Panc1 (cell line): ENCODE measurements around the gene SSNA1. TPM values are rescaled to one million over a fixed set of nuclear protein-coding genes. Genes with fewer than 3 reads are reported as not detected.

Source experiments
- ATAC-seq: fragments of 200-7000 bp; cut with Tn5 transposase; 2 replicates; pipeline ENCODE4 v1.9.1; 2020; ENCODE audit warnings: mild to moderate bottlenecking, moderate library complexity
- BruUV-seq: library from RNA; stranded (reverse); fragments of 400-500 nt; replicated peaks from 2 replicates; lab custom pipeline; 2021; lab: Mats Ljungman, UMichigan
- CTCF ChIA-PET: fragments of 300-600 bp; sonication (Branson Sonifier 250); formaldehyde crosslinking; loops from one replicate; lab custom pipeline; 2022; ENCODE audit warnings: antibody characterized with exemption; lab: Charles Lee
- POLR2A ChIA-PET: fragments of 300-600 bp; sonication (Branson Sonifier 250); formaldehyde crosslinking; loops from one replicate; lab custom pipeline; 2022; ENCODE audit warnings: antibody characterized with exemption; lab: Charles Lee
- DNase-seq: peaks from one replicate; pipeline ENCODE4 v3.0.0-alpha.2; 2010; ENCODE audit warnings: low read depth, low spot score
- H3K27ac ChIP-seq: 2 replicates; pipeline ENCODE4 v1.5.1; 2011; ENCODE audit warnings: mild to moderate bottlenecking, low read length, inconsistent platforms
- H3K27me3 ChIP-seq: fragments of 200-500 bp; sonication (Bioruptor generic); 2 replicates; pipeline ENCODE4 v1.6.0; 2014; ENCODE audit warnings: low read length, inconsistent platforms; ENCODE audit not compliant: control insufficient read depth, insufficient read depth
- H3K36me3 ChIP-seq: fragments of 200-500 bp; sonication (Bioruptor generic); 2 replicates; pipeline ENCODE4 v1.5.1; 2014; ENCODE audit warnings: inconsistent platforms, mild to moderate bottlenecking, low read length, moderate library complexity; ENCODE audit not compliant: control insufficient read depth, insufficient read depth
- H3K4me1 ChIP-seq: 2 replicates; pipeline ENCODE4 v1.5.1; 2011; ENCODE audit warnings: inconsistent platforms, mild to moderate bottlenecking, low read length, moderate library complexity; ENCODE audit not compliant: control insufficient read depth, insufficient read depth
- H3K4me3 ChIP-seq, 2 experiments: 2 replicates each; pipeline ENCODE4 v1.5.1; 2011 to 2012; ENCODE audit warnings: low read depth in 2 of 2, low read length in 2 of 2, mild to moderate bottlenecking in 2 of 2, inconsistent platforms in 1 of 2, moderate library complexity in 1 of 2
- H3K9me3 ChIP-seq: fragments of 200-500 bp; sonication (Bioruptor generic); 2 replicates; pipeline ENCODE4 v1.5.1; 2014; ENCODE audit warnings: low read depth, mild to moderate bottlenecking, inconsistent platforms, low read length, moderate library complexity; ENCODE audit not compliant: control insufficient read depth, insufficient read depth
- POLR2AphosphoS5 ChIP-seq: IDR thresholded peaks from 2 replicates; pipeline ENCODE4 v1.6.1; 2012; ENCODE audit warnings: mild to moderate bottlenecking, low read depth, low read length, moderate library complexity
- SIN3A ChIP-seq: IDR thresholded peaks from 2 replicates; pipeline ENCODE4 v1.6.1; 2012; ENCODE audit warnings: low read depth, mild to moderate bottlenecking, low read length, moderate library complexity, borderline replicate concordance; ENCODE audit not compliant: insufficient read depth
- TCF7L2 ChIP-seq: IDR thresholded peaks from 2 replicates; pipeline ENCODE4 v1.6.1; 2011; ENCODE audit warnings: mild to moderate bottlenecking, low read depth, low read length, inconsistent platforms
- in situ Hi-C: cut with HindIII; loops from 2 replicates; pipeline ENCODE4 v1.10.0; 2016; ENCODE audit warnings: low sequenced_read_pairs, low pct_unique_long_range_greater_than_20kb
- intact Hi-C: fragments of 100-400 bp; cut with micrococcal nuclease; formaldehyde crosslinking; loops from one replicate; pipeline ENCODE4 v1.10.0; 2022; ENCODE audit not compliant: unreplicated experiment
- total RNA-seq: library from RNA; stranded (reverse); gene quantifications from one replicate; pipeline ENCODE4 v1.2.1, GENCODE V29; 2021; ENCODE audit not compliant: unreplicated experiment
- TF ChIP-seq, protein P1 (sequence below): fragments of 450-650 bp; IDR thresholded peaks from 2 replicates; pipeline ENCODE4 v1.5.1; 2017; ENCODE audit warnings: mild to moderate bottlenecking
- TF ChIP-seq, protein P2 (sequence below), 2 experiments: IDR thresholded peaks; 2 replicates each; pipeline ENCODE4 v1.6.1; 2011 to 2012; ENCODE audit warnings: low read depth in 2 of 2, control low read depth in 1 of 2, low read length in 1 of 2, mild to moderate bottlenecking in 1 of 2, moderate library complexity in 1 of 2; ENCODE audit not compliant: insufficient read depth in 1 of 2

The SSNA1 gene
- total RNA-seq, 1 experiment from 2014 or later = 86.9 TPM

DNA sequence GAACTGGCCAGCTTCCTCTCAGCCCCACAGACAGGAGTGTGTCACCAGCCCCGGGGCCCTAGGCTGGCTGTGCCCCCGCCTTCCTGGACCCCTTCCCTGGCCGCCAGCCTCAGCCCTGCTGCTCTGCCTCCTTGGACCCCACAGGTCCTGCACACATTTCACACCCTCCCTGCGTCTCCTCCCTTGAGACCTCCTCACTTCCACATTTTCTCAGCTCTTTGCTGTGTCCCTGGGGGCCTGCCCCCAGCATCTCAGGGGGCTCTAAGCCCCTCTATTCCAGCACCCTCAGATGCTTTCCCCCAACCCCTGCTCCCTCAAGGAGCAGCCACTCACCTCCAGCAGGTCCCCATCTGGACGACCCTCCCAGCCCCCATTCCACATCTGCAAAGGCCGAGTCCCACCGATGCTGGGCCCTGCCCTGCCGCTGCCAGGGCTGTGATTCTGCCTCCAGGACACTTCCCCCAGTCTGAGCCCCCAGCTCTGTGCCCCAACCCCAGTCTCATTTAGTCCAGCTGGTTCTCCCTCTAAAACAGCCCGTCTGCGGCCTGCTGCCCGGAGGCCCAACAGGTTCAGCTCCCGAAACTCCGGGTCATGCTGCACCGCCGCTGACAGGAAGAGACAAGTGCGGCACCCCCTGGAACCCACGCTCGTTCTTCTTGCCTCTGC lies 46.4 kb downstream of the SSNA1 start:
- CTCF ChIA-PET = no interaction called here
- H3K4me1 ChIP-seq = peaks cover 26% of the 10 kb centered on the region
- intact Hi-C loops (no loop called here), in situ Hi-C loops (no loop called here)
- no peak overlapping the region for H3K27ac ChIP-seq
- POLR2A ChIA-PET = no interaction called here
- no peaks in the 10 kb centered on the region for H3K36me3 ChIP-seq
- no peaks in the 10 kb centered on the region for H3K27me3 ChIP-seq
- DNase-seq = no peak
- H3K9me3 ChIP-seq = no peaks in the 10 kb centered on the region
- H3K4me3 ChIP-seq = no peak overlapping the region
- no peak for TF ChIP-seq POLR2AphosphoS5
- TF ChIP-seq TCF7L2 = no peak
- TF ChIP-seq, protein P1, sequence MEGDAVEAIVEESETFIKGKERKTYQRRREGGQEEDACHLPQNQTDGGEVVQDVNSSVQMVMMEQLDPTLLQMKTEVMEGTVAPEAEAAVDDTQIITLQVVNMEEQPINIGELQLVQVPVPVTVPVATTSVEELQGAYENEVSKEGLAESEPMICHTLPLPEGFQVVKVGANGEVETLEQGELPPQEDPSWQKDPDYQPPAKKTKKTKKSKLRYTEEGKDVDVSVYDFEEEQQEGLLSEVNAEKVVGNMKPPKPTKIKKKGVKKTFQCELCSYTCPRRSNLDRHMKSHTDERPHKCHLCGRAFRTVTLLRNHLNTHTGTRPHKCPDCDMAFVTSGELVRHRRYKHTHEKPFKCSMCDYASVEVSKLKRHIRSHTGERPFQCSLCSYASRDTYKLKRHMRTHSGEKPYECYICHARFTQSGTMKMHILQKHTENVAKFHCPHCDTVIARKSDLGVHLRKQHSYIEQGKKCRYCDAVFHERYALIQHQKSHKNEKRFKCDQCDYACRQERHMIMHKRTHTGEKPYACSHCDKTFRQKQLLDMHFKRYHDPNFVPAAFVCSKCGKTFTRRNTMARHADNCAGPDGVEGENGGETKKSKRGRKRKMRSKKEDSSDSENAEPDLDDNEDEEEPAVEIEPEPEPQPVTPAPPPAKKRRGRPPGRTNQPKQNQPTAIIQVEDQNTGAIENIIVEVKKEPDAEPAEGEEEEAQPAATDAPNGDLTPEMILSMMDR = no peak
- TF ChIP-seq, protein P2, sequence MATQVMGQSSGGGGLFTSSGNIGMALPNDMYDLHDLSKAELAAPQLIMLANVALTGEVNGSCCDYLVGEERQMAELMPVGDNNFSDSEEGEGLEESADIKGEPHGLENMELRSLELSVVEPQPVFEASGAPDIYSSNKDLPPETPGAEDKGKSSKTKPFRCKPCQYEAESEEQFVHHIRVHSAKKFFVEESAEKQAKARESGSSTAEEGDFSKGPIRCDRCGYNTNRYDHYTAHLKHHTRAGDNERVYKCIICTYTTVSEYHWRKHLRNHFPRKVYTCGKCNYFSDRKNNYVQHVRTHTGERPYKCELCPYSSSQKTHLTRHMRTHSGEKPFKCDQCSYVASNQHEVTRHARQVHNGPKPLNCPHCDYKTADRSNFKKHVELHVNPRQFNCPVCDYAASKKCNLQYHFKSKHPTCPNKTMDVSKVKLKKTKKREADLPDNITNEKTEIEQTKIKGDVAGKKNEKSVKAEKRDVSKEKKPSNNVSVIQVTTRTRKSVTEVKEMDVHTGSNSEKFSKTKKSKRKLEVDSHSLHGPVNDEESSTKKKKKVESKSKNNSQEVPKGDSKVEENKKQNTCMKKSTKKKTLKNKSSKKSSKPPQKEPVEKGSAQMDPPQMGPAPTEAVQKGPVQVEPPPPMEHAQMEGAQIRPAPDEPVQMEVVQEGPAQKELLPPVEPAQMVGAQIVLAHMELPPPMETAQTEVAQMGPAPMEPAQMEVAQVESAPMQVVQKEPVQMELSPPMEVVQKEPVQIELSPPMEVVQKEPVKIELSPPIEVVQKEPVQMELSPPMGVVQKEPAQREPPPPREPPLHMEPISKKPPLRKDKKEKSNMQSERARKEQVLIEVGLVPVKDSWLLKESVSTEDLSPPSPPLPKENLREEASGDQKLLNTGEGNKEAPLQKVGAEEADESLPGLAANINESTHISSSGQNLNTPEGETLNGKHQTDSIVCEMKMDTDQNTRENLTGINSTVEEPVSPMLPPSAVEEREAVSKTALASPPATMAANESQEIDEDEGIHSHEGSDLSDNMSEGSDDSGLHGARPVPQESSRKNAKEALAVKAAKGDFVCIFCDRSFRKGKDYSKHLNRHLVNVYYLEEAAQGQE (IDR thresholded peaks at IDR 0.05; ENCODE audit: insufficient read depth in 1 of 2, low read depth in 2 of 2, low read length in 1 of 2) = no peak
- TF ChIP-seq SIN3A = no peak
- no TSS peak for BruUV-seq
- no peak for ATAC-seq

DNA sequence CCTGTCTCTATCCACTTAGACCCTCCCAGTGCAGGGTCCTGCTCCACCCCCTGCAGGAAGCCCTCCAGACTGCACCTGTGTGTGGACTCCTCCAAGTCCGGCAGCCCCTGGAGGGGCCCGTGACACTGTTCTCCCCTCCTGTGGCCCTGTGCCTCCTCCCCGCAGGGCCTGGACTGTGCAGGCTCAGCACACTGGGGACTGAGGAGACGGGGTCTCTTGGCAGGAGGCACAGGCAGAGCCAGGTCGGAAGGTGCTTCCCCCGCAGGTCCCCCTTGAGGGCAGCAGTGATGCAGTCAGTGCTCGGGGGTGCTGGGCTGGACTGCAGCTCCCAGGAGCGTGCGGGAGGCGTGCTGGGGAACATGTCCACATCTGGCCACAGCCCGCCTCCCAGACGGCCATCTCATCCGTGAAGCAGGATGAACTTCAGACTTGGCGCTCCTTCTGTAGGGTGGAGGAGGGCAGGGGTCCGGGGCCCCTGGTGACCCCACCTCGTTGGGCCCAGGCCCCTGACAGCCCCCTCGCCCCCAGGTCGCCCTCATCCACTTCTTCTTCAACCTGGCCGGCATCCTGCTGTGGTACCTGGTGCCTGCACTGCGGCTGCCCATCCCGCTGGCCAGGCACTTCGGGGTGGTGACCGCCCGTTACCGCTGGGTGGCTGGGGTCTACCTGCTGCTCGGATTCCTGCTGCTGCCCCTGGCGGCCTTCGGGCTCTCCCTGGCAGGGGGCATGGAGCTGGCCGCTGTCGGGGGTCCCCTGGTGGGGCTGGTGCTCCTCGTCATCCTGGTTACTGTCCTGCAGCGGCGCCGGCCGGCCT lies 47.2 kb downstream of the SSNA1 start:
- CTCF ChIA-PET = interaction anchor here (0.6 to 1.0 kb wide), 3 partner anchors 9 to 120 kb away, joined by 3 read pairs; no protein-coding TSS in a partner anchor
- in situ Hi-C loops (no loop called here), intact Hi-C loops (no loop called here)
- no peak overlapping the region for H3K27ac ChIP-seq
- ATAC-seq (no peak), DNase-seq (no peak)
- POLR2A ChIA-PET = no interaction called here
- H3K4me3 ChIP-seq = no peak overlapping the region
- no TSS peak for BruUV-seq
- H3K9me3 ChIP-seq = no peaks in the 10 kb centered on the region
- TF ChIP-seq, protein P1 = no peak
- TF ChIP-seq POLR2AphosphoS5 (no peak), TCF7L2 (no peak), SIN3A (no peak)
- TF ChIP-seq, protein P2 (IDR thresholded peaks at IDR 0.05; ENCODE audit: insufficient read depth in 1 of 2, low read depth in 2 of 2, low read length in 1 of 2) = no peak
- no peaks in the 10 kb centered on the region for H3K27me3 ChIP-seq
- H3K36me3 ChIP-seq = no peaks in the 10 kb centered on the region; the same call in 1 of the 2 replicates
- H3K4me1 ChIP-seq = peaks cover 26% of the 10 kb centered on the region
